Measurements from ENCODE around the gene PPP1R1A. TPM values are rescaled to one million over a fixed set of nuclear protein-coding genes. Genes with fewer than 3 reads are reported as not detected.

Gene PPP1R1A
- total RNA-seq, 2 donors from 2014 or later, result 5.2 TPM; not detected in 1

GRCh38 chr12:54581412-54581811 is 7.0 kb downstream of the PPP1R1A start:
- H3K27me3 ChIP-seq, result no peaks in the 10 kb centered on the region
- H3K4me3 ChIP-seq, result no peak overlapping the region
- no peaks in the 10 kb centered on the region for H3K4me1 ChIP-seq
- intact Hi-C loops (cut with DNase I), result no loop called here
- DNase-seq, result no peak
- H3K36me3 ChIP-seq, result no peaks in the 10 kb centered on the region
- H3K9ac ChIP-seq (ENCODE audit: low read depth in 2 of 2, low read length in 2 of 2), result no peak overlapping the region
- no peak overlapping the region for H3K27ac ChIP-seq
- no peaks in the 10 kb centered on the region for H3K9me3 ChIP-seq
- TF ChIP-seq, protein P1, sequence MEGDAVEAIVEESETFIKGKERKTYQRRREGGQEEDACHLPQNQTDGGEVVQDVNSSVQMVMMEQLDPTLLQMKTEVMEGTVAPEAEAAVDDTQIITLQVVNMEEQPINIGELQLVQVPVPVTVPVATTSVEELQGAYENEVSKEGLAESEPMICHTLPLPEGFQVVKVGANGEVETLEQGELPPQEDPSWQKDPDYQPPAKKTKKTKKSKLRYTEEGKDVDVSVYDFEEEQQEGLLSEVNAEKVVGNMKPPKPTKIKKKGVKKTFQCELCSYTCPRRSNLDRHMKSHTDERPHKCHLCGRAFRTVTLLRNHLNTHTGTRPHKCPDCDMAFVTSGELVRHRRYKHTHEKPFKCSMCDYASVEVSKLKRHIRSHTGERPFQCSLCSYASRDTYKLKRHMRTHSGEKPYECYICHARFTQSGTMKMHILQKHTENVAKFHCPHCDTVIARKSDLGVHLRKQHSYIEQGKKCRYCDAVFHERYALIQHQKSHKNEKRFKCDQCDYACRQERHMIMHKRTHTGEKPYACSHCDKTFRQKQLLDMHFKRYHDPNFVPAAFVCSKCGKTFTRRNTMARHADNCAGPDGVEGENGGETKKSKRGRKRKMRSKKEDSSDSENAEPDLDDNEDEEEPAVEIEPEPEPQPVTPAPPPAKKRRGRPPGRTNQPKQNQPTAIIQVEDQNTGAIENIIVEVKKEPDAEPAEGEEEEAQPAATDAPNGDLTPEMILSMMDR (IDR thresholded peaks at IDR 0.05), result no peak

DNA sequence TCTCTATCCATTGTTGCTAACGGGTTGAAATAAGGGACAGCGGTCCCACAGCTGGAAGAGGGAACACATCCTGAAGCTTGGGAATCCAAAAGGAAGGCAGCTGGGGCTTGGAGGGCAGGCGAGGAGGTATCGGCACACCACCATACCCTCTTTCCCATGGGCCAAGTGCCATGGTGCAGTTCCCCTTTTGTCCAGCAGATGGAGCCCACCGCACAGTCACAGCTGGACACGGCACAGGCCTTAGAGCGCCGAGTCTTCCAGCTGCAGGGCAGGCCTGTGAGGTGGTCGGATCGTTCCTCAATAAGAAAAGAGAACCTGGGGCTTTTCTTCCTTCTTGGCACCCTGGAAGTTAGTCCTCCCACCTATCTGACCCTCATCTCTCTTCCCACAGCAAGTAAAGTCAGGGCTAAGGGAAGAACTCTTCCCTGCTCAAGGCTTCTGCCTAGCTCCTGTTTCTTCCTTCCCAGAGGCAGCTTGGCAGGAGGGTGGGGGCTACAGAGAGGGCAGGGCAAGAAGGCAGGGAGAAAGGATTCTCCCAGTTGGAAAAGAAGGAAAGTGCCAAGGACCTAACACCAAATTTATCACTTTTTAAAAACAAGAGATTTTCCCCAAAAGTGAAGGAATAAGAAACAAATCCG is 8.6 kb downstream of the PPP1R1A start:
- peak; percentile 85 for DNase-seq
- Histone ChIP-seq H3K36me3 (no peaks in the 10 kb centered on the region), H3K4me1 (no peaks in the 10 kb centered on the region), H3K9me3 (no peaks in the 10 kb centered on the region), H3K27me3 (no peaks in the 10 kb centered on the region), H3K27ac (no peak overlapping the region), H3K9ac (ENCODE audit: low read depth in 2 of 2, low read length in 2 of 2) (no peak overlapping the region), H3K4me3 (no peak overlapping the region)
- intact Hi-C loops (cut with DNase I), result no loop called here
- TF ChIP-seq, protein P1 (IDR thresholded peaks at IDR 0.05), result peak; percentile 99

DNA sequence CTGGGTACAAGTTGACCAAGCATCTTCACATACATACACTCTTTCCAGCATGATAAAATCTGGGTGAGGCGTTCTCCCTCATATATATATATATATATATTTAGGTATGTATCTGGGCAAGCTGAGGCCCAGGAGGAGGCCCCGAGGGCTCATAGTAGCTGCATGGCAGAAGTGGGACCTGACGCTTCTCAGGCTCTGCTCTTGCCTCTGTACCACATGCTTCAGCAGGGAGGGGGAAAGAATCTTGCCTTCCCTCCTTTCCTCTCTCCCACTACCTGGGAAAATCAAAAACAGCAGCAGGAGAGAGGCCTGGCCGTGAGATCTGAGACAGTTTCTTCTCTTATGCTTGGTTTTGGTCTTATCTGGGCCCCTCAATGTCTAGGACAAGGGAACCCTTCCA is 9.2 kb downstream of the PPP1R1A start:
- intact Hi-C loops (cut with DNase I), result no loop called here
- no peaks in the 10 kb centered on the region for H3K27me3 ChIP-seq
- H3K27ac ChIP-seq, result no peak overlapping the region
- H3K9me3 ChIP-seq, result no peaks in the 10 kb centered on the region
- no peaks in the 10 kb centered on the region for H3K36me3 ChIP-seq
- no peak overlapping the region for H3K4me3 ChIP-seq
- no peak for DNase-seq
- no peak overlapping the region for H3K9ac ChIP-seq (ENCODE audit: low read depth in 2 of 2, low read length in 2 of 2)
- TF ChIP-seq, protein P1 (IDR thresholded peaks at IDR 0.05), result no peak
- no peaks in the 10 kb centered on the region for H3K4me1 ChIP-seq

DNA sequence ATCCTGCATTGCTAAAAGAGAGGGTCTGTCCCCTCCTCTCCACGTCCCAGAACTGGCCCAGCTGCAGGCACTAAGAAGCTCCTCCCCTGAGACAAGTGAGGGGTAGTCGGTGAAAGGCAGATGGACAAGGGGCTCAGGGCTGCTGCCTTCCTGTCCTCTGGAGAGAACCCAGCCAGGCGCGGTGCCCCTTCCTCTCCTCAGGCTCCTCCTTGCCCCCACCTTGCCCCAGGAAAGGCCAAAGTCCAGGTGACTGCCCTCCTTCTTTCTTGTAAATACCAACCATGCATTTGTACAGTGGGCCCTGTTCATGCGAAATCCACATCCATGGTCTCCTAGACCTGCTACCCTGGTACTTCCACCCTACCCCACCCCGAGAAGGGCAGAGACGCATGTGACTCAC is 9.7 kb downstream of the PPP1R1A start:
- intact Hi-C loops (cut with DNase I), result no loop called here
- DNase-seq, result no peak
- H3K9me3 ChIP-seq, result no peaks in the 10 kb centered on the region
- H3K4me1 ChIP-seq, result no peaks in the 10 kb centered on the region
- TF ChIP-seq, protein P1 (IDR thresholded peaks at IDR 0.05), result no peak
- no peaks in the 10 kb centered on the region for H3K27me3 ChIP-seq
- no peak overlapping the region for H3K9ac ChIP-seq (ENCODE audit: low read depth in 2 of 2, low read length in 2 of 2)
- H3K36me3 ChIP-seq, result no peaks in the 10 kb centered on the region
- no peak overlapping the region for H3K4me3 ChIP-seq
- H3K27ac ChIP-seq, result no peak overlapping the region

- H3K4me1 ChIP-seq, result no peaks in the 10 kb centered on the region
- H3K27me3 ChIP-seq, result no peaks in the 10 kb centered on the region
- no peaks in the 10 kb centered on the region for H3K9me3 ChIP-seq
- no peak overlapping the region for H3K27ac ChIP-seq
- TF ChIP-seq, protein P1 (IDR thresholded peaks at IDR 0.05), result no peak
- H3K9ac ChIP-seq (ENCODE audit: low read depth in 2 of 2, low read length in 2 of 2), result no peak overlapping the region
- H3K4me3 ChIP-seq, result no peak overlapping the region
- no peak for DNase-seq
- intact Hi-C loops (cut with DNase I), result no loop called here
- no peaks in the 10 kb centered on the region for H3K36me3 ChIP-seq
These were observed 15.6 kb downstream of the PPP1R1A start for GRCh38 chr12:54572881-54573280.
